Measurements from ENCODE around the gene CBLN3. TPM values are rescaled to one million over a fixed set of nuclear protein-coding genes. Genes with fewer than 3 reads are reported as not detected.

CBLN3 gene
- total RNA-seq, 1 donor from 2014 or later: 0.55 TPM

DNA sequence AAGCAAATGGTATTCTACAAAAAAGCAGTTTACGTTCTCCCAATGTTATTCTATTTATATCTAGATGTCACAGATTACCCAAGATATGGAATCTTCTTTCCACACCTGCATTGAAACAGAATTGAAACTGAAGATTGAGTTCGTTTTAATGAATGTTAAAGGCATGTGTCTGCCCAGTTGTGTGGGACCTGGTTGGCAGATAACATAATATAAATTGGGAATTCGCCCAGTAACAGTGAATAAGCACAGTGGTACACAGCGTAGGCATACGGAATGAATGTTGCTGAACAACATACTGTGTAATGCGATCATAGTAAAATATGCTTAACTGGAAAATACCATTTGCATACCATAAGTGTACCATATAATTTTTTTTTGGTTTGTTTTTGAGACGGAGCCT lies 4.6 kb upstream of the CBLN3 start:
- intact Hi-C loops (cut with micrococcal nuclease): loop anchor here (5.0 kb wide), 1 partner anchor 67 kb away; the partner anchor contains the start of gene NFATC4
- TF ChIP-seq, protein P1, sequence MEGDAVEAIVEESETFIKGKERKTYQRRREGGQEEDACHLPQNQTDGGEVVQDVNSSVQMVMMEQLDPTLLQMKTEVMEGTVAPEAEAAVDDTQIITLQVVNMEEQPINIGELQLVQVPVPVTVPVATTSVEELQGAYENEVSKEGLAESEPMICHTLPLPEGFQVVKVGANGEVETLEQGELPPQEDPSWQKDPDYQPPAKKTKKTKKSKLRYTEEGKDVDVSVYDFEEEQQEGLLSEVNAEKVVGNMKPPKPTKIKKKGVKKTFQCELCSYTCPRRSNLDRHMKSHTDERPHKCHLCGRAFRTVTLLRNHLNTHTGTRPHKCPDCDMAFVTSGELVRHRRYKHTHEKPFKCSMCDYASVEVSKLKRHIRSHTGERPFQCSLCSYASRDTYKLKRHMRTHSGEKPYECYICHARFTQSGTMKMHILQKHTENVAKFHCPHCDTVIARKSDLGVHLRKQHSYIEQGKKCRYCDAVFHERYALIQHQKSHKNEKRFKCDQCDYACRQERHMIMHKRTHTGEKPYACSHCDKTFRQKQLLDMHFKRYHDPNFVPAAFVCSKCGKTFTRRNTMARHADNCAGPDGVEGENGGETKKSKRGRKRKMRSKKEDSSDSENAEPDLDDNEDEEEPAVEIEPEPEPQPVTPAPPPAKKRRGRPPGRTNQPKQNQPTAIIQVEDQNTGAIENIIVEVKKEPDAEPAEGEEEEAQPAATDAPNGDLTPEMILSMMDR (IDR thresholded peaks at IDR 0.05; ENCODE audit: borderline replicate concordance): no peak
- Histone ChIP-seq H3K9me3 (replicated peaks) (no peaks in the 10 kb centered on the region), H3K36me3 (peaks cover 51% of the 10 kb centered on the region), H3K4me3 (no peak overlapping the region), H3K27me3 (ENCODE audit: low read depth) (no peaks in the 10 kb centered on the region), H3K4me1 (peaks cover 77% of the 10 kb centered on the region), H3K27ac (replicated peaks) (no peak overlapping the region)
- DNase-seq: no peak

DNA sequence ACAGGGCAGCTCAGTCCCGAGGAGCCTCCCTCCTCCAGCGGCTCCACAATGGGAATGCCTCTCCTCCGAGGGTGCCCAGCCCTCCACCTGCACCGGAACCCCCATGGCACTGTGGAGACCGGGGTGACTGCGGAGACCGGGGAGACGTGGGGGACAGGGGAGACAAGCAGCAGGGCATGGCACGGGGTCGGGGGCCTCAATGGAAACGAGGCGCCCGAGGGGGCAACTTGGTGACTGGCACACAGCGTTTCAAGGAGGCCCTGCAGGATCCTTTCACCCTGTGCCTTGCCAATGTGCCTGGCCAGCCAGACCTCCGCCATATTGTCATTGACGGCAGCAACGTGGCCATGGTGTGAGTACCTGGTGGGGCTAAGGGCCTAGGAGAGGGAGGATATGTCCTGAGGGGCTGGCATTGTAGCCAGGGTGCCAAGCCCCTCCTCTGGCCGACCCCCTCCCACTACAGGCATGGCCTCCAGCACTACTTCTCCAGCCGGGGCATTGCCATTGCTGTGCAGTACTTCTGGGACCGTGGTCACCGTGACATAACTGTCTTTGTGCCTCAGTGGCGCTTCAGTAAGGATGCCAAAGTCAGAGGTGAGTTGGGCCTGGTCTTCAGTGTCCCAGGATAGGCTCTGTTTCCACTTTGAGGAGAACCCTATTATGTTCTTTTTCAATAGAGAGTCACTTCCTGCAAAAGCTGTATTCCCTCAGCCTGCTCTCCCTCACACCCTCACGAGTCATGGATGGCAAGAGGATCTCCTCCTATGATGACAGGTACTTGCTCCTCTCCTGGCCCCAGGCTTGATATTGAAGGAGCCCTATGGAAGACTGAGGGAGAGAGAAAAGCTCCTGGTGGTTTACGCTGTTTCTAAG lies 3.0 kb upstream of the CBLN3 start:
- TF ChIP-seq, protein P1 (IDR thresholded peaks at IDR 0.05; ENCODE audit: borderline replicate concordance): no peak
- intact Hi-C loops (cut with micrococcal nuclease): loop anchor here (5.0 kb wide), 1 partner anchor 65 kb away; the partner anchor contains the start of gene NFATC4
- Histone ChIP-seq H3K36me3 (peaks cover 36% of the 10 kb centered on the region), H3K9me3 (replicated peaks) (no peaks in the 10 kb centered on the region), H3K4me1 (peaks cover 67% of the 10 kb centered on the region), H3K27ac (replicated peaks) (peak overlapping the region; percentile 96), H3K27me3 (ENCODE audit: low read depth) (no peaks in the 10 kb centered on the region), H3K4me3 (peak overlapping the region; percentile 81)
- DNase-seq: no peak

DNA sequence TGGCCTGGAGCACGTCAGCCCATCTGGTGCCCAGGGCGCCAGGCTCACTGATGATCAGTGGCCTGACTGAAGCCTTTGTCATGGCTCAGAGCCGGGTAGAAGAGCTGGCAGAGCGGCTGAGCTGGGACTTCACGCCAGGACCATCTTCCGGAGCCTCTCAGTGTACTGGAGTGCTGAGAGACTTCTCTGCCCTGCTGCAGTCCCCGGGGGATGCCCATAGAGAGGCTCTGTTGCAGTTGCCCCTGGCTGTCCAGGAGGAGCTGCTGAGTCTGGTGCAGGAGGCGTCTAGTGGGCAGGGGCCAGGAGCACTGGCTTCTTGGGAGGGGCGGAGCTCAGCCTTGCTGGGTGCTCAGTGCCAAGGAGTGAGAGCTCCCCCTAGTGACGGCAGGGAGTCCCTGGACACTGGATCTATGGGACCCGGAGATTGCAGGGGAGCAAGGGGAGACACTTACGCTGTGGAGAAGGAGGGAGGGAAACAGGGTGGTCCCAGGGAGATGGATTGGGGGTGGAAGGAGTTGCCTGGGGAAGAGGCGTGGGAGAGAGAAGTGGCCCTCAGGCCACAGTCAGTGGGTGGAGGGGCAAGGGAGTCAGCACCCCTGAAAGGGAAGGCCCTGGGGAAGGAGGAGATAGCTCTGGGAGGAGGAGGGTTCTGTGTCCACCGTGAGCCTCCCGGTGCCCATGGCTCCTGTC lies 2.2 kb upstream of the CBLN3 start:
- TF ChIP-seq, protein P1 (IDR thresholded peaks at IDR 0.05; ENCODE audit: borderline replicate concordance): peak; percentile 94
- Histone ChIP-seq H3K27me3 (ENCODE audit: low read depth) (no peaks in the 10 kb centered on the region), H3K36me3 (peaks cover 29% of the 10 kb centered on the region), H3K27ac (replicated peaks) (peak overlapping the region; percentile 96), H3K9me3 (replicated peaks) (no peaks in the 10 kb centered on the region), H3K4me3 (peak overlapping the region; percentile 81), H3K4me1 (peaks cover 64% of the 10 kb centered on the region)
- peak; percentile 88 for DNase-seq
- intact Hi-C loops (cut with micrococcal nuclease): loop anchor here (5.0 kb wide), 1 partner anchor 64 kb away; the partner anchor contains the start of gene NFATC4

DNA sequence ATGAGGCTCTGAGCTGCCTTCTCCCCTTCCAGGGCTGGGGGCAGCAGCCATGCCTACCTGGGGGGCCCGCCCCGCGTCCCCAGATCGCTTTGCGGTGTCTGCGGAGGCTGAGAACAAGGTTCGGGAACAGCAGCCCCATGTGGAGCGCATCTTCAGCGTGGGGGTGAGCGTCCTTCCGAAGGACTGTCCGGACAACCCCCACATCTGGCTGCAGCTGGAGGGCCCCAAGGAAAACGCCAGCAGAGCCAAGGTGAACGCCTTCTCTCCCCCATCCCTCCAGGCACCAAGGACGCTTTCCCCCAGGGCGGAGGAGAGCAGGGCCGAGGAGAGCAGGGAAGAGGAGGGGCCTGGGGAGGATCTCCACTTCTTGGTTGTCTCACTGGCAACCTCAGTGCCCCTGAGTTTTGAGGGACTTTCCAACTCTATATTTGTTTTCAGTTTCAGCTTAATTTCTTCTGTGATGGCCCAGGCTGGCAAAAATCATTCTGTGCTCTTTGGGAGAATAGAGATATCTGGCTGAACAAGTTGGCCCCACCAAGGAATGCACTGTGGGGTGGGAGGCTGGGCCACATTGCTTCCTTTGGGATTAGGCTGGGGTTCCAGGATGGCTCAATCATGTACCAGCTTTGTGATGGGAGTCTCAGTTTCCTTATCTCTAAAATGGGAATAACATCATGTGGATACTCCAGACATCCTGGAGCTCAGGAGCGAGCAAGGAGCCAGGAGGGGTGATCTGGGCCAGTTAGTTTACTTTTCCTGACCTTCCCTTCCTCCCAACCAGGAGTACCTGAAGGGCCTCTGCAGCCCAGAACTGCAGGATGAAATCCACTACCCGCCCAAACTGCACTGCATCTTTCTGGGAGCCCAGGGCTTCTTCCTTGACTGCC lies 1.5 kb upstream of the CBLN3 start:
- intact Hi-C loops (cut with micrococcal nuclease): loop anchor here (5.0 kb wide), 1 partner anchor 64 kb away; the partner anchor contains the start of gene NFATC4
- H3K27me3 ChIP-seq (ENCODE audit: low read depth): no peaks in the 10 kb centered on the region
- no peaks in the 10 kb centered on the region for H3K9me3 ChIP-seq (replicated peaks)
- peak overlapping the region; percentile 81 for H3K4me3 ChIP-seq
- peaks cover 64% of the 10 kb centered on the region for H3K4me1 ChIP-seq
- H3K27ac ChIP-seq (replicated peaks): peak overlapping the region; percentile 96
- peaks cover 23% of the 10 kb centered on the region for H3K36me3 ChIP-seq
- TF ChIP-seq, protein P1 (IDR thresholded peaks at IDR 0.05; ENCODE audit: borderline replicate concordance): no peak
- DNase-seq: no peak

All from left ventricle myocardium inferior (tissue), 1 donor.